Mesothelial cell of epicardium (in vitro differentiated cells): ENCODE measurements around the gene MNT. TPM values are rescaled to one million over a fixed set of nuclear protein-coding genes. Genes with fewer than 3 reads are reported as not detected.

Experiments
- DNase-seq, 2 experiments: peaks; one replicate each; pipeline ENCODE4 v3.0.0; 2021; ENCODE audit warnings: low spot score in 2 of 2; ENCODE audit not compliant: unreplicated experiment in 2 of 2
- H3K27ac Mint-ChIP-seq: 2 replicates; pipeline ENCODE4 v1.8.0; 2021; ENCODE audit warnings: mixed read lengths
- H3K27me3 Mint-ChIP-seq: 2 replicates; pipeline ENCODE4 v1.8.0; 2021; ENCODE audit warnings: low read depth, mixed read lengths
- H3K36me3 Mint-ChIP-seq: 2 replicates; pipeline ENCODE4 v1.8.0; 2021; ENCODE audit warnings: mixed read lengths
- H3K4me1 Mint-ChIP-seq: 2 replicates; pipeline ENCODE4 v1.8.0; 2021; ENCODE audit warnings: mixed read lengths
- H3K4me3 Mint-ChIP-seq: 2 replicates; pipeline ENCODE4 v1.8.0; 2021; ENCODE audit warnings: mild to moderate bottlenecking, moderate library complexity, mixed read lengths
- H3K9me3 Mint-ChIP-seq: 2 replicates; pipeline ENCODE4 v1.8.0; 2021; ENCODE audit warnings: mixed read lengths
- total RNA-seq: library from RNA; stranded (reverse); gene quantifications from 3 replicates; pipeline ENCODE4 v1.2.1, GENCODE V29; 2021
- TF ChIP-seq, protein P1 (sequence below): fragments of 200-600 bp; sonication (generic); IDR thresholded peaks from one replicate; pipeline ENCODE4 v1.5.0; 2021; ENCODE audit warnings: antibody characterized with exemption; ENCODE audit not compliant: unreplicated experiment

The MNT gene
- total RNA-seq, 1 donor from 2014 or later: 49.1 TPM

GRCh38 chr17:2384439-2385127, 16.3 kb downstream of the MNT start:
- H3K4me1 Mint-ChIP-seq: peaks cover 17% of the 10 kb centered on the region
- TF ChIP-seq, protein P1, sequence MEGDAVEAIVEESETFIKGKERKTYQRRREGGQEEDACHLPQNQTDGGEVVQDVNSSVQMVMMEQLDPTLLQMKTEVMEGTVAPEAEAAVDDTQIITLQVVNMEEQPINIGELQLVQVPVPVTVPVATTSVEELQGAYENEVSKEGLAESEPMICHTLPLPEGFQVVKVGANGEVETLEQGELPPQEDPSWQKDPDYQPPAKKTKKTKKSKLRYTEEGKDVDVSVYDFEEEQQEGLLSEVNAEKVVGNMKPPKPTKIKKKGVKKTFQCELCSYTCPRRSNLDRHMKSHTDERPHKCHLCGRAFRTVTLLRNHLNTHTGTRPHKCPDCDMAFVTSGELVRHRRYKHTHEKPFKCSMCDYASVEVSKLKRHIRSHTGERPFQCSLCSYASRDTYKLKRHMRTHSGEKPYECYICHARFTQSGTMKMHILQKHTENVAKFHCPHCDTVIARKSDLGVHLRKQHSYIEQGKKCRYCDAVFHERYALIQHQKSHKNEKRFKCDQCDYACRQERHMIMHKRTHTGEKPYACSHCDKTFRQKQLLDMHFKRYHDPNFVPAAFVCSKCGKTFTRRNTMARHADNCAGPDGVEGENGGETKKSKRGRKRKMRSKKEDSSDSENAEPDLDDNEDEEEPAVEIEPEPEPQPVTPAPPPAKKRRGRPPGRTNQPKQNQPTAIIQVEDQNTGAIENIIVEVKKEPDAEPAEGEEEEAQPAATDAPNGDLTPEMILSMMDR: no peak
- no peaks in the 10 kb centered on the region for H3K27me3 Mint-ChIP-seq

GRCh38 chr17:2383628-2384167, 17.2 kb downstream of the MNT start:
- peaks cover 10% of the 10 kb centered on the region for H3K36me3 Mint-ChIP-seq
- no peaks in the 10 kb centered on the region for H3K9me3 Mint-ChIP-seq
- H3K27me3 Mint-ChIP-seq: no peaks in the 10 kb centered on the region
- peaks cover 14% of the 10 kb centered on the region for H3K4me1 Mint-ChIP-seq
- TF ChIP-seq, protein P1: no peak
- peak overlapping the region; percentile 79 for H3K27ac Mint-ChIP-seq
- no peak overlapping the region for H3K4me3 Mint-ChIP-seq
- DNase-seq: no peak

More at GRCh38 chr17:2384439-2385127, 16.3 kb downstream of the MNT start:
- peaks cover 10% of the 10 kb centered on the region for H3K36me3 Mint-ChIP-seq
- H3K4me3 Mint-ChIP-seq: no peak overlapping the region
- no peak for DNase-seq
- H3K9me3 Mint-ChIP-seq: no peaks in the 10 kb centered on the region
- no peak overlapping the region for H3K27ac Mint-ChIP-seq

DNA sequence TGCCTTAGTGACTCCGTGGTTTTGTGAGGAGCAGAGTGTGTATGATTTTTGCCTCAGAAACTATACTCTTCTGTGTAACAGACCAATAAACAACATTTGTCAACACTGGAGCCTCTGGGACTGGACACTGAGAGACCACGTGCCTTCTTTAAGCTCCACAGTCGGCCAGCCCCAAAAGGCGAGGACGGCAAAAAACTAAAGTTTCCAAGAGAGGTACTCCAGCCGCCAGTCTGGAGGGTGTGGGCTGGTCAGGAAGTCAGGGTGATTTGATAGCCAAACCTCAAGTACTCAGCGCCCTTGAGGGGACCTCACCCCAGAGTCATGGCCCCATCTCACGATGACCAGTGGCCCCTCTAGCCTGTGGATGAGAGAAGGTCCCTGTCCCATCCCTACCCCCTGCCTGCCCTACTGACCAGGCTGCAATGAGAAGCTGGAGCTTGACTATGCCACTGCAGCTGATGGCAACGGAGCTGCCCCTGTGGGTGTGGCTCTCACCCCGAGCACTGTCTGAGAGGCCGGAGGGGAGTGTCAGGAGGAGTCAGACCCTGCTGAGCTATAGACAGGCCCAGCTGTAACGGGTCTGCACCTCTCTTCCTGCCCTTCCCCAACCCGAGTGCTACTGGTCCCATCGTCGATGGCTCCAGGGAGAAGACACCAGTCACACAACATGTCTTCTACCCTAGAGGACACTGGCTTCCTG, 19.8 kb downstream of the MNT start:
- TF ChIP-seq, protein P1: no peak
- H3K9me3 Mint-ChIP-seq: no peaks in the 10 kb centered on the region
- peaks cover 3% of the 10 kb centered on the region for H3K36me3 Mint-ChIP-seq
- no peak for DNase-seq
- H3K4me3 Mint-ChIP-seq: no peak overlapping the region
- peaks cover 11% of the 10 kb centered on the region for H3K4me1 Mint-ChIP-seq
- H3K27me3 Mint-ChIP-seq: no peaks in the 10 kb centered on the region
- no peak overlapping the region for H3K27ac Mint-ChIP-seq

DNA sequence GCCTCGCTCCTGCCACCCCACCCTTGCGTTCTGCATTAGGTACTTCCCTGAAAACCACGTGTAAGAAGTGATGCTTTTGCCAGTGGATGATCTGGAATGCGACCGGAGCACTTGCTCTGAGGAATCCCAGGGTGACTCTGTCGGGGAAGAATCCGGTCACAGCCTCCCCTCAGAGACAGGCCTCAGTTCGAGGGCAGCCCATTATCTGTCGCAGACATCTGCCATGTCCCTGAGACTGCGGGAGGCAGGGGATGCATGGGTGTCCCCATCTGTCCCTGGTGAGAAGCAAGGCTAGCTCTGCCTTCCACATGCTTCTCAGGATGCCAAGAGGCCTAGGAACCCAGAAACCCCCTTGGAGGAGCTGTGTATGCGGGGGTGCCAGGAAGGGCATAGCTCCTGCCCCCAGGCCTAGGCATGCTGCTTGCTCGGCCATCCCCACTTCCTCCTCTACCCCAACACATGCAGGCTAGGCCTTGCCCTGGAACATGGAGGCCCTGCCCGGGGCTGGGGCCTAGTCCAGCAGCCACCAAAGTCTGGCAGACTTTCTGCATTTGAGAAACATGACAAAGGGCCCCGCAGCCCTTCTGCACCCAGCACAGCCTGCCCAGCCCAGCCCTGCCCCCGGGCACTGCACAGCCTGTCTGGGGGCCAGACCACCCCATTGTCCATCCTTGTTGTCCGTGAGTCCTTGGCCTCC, 20.5 kb downstream of the MNT start:
- Mint-ChIP-seq H3K4me1 (peaks cover 11% of the 10 kb centered on the region), H3K36me3 (peaks cover 3% of the 10 kb centered on the region), H3K4me3 (no peak overlapping the region), H3K27me3 (no peaks in the 10 kb centered on the region), H3K9me3 (no peaks in the 10 kb centered on the region), H3K27ac (peak overlapping the region; percentile 39)
- no peak for DNase-seq
- TF ChIP-seq, protein P1: no peak

- H3K4me3 Mint-ChIP-seq: no peak overlapping the region
- no peaks in the 10 kb centered on the region for H3K27me3 Mint-ChIP-seq
- TF ChIP-seq, protein P1: no peak
- H3K9me3 Mint-ChIP-seq: no peaks in the 10 kb centered on the region
- peaks cover 3% of the 10 kb centered on the region for H3K36me3 Mint-ChIP-seq
- no peak for DNase-seq
- H3K4me1 Mint-ChIP-seq: peaks cover 17% of the 10 kb centered on the region
- H3K27ac Mint-ChIP-seq: no peak overlapping the region
Observed at GRCh38 chr17:2379489-2380225, 21.2 kb downstream of the MNT start.
